H9 (cell line): Measurements from ENCODE around the gene SLC4A5. TPM values are rescaled to one million over a fixed set of nuclear protein-coding genes. Genes with fewer than 3 reads are reported as not detected.
"Not testable (repeated sequence)": the region's sequence is repeated elsewhere in the genome, so short reads cannot be mapped to it uniquely, and the experiment has no call there.

Experiments used
- DNase-seq: peaks from one replicate; pipeline ENCODE4 v3.0.0-alpha.2; 2017
- H2AFZ ChIP-seq: one replicate; pipeline ENCODE4 v1.6.1; 2013; ENCODE audit warnings: mild to moderate bottlenecking, low read length, control low read depth, moderate library complexity
- H2AK5ac ChIP-seq: 2 replicates; pipeline ENCODE4 v1.6.1; 2013; ENCODE audit warnings: low read length, control low read depth, mixed read lengths; ENCODE audit not compliant: insufficient read length
- H2BK120ac ChIP-seq: one replicate; pipeline ENCODE4 v1.6.1; 2013; ENCODE audit warnings: low read depth, mild to moderate bottlenecking, low read length, control low read depth, inconsistent platforms; ENCODE audit not compliant: poor library complexity, severe bottlenecking
- H2BK12ac ChIP-seq: 2 replicates; pipeline ENCODE4 v1.6.1; 2013; ENCODE audit warnings: low read length, control low read depth, mixed read lengths, low read depth; ENCODE audit not compliant: insufficient read length
- H2BK15ac ChIP-seq: 2 replicates; pipeline ENCODE4 v1.6.1; 2013; ENCODE audit warnings: low read depth, low read length, control low read depth
- H2BK20ac ChIP-seq: one replicate; pipeline ENCODE4 v1.6.1; 2013; ENCODE audit warnings: low read depth, mild to moderate bottlenecking, low read length, control low read depth, inconsistent platforms; ENCODE audit not compliant: poor library complexity, severe bottlenecking
- H2BK5ac ChIP-seq: 2 replicates; pipeline ENCODE4 v1.6.1; 2013; ENCODE audit warnings: low read length, control low read depth, mixed read lengths; ENCODE audit not compliant: insufficient read length
- H3K14ac ChIP-seq: 2 replicates; pipeline ENCODE4 v1.6.1; 2013; ENCODE audit warnings: low read length, control low read depth; ENCODE audit not compliant: insufficient read depth
- H3K18ac ChIP-seq: 2 replicates; pipeline ENCODE4 v1.6.1; 2013; ENCODE audit warnings: low read depth, mild to moderate bottlenecking, mixed read lengths, low read length, control low read depth; ENCODE audit not compliant: insufficient read length
- H3K23ac ChIP-seq: 2 replicates; pipeline ENCODE4 v1.6.1; 2013; ENCODE audit warnings: low read length, control low read depth, mixed read lengths, low read depth; ENCODE audit not compliant: insufficient read length
- H3K23me2 ChIP-seq: 2 replicates; pipeline ENCODE4 v1.6.1; 2013; ENCODE audit warnings: low read depth, mild to moderate bottlenecking, mixed read lengths, low read length, control low read depth; ENCODE audit not compliant: insufficient read length, poor library complexity, severe bottlenecking
- H3K27ac ChIP-seq: 2 replicates; pipeline ENCODE4 v1.5.1; 2013; ENCODE audit warnings: low read length, control low read depth, mixed read lengths, low read depth; ENCODE audit not compliant: insufficient read length
- H3K27me3 ChIP-seq: 2 replicates; pipeline ENCODE4 v1.6.1; 2013; ENCODE audit warnings: low read length, control low read depth, inconsistent platforms; ENCODE audit not compliant: insufficient read depth
- H3K4ac ChIP-seq: 2 replicates; pipeline ENCODE4 v1.6.1; 2013; ENCODE audit warnings: low read depth, mild to moderate bottlenecking, control low read depth, inconsistent platforms, low read length, moderate library complexity
- H3K4me1 ChIP-seq: 2 replicates; pipeline ENCODE4 v1.6.1; 2013; ENCODE audit warnings: low read length, control low read depth, inconsistent platforms; ENCODE audit not compliant: insufficient read depth
- H3K4me2 ChIP-seq: 2 replicates; pipeline ENCODE4 v1.6.1; 2013; ENCODE audit warnings: low read length, control low read depth, mixed read lengths; ENCODE audit not compliant: insufficient read length, insufficient read depth
- H3K56ac ChIP-seq: 2 replicates; pipeline ENCODE4 v1.6.1; 2013; ENCODE audit warnings: low read depth, mild to moderate bottlenecking, mixed read lengths, low read length, control low read depth; ENCODE audit not compliant: insufficient read length
- H3K79me1 ChIP-seq: 2 replicates; pipeline ENCODE4 v1.6.1; 2013; ENCODE audit warnings: low read depth, mild to moderate bottlenecking, moderate library complexity, low read length, control low read depth, inconsistent platforms; ENCODE audit not compliant: insufficient read depth, poor library complexity, severe bottlenecking
- H3K79me2 ChIP-seq: 2 replicates; pipeline ENCODE4 v1.6.1; 2013; ENCODE audit warnings: low read length, control low read depth, inconsistent platforms; ENCODE audit not compliant: insufficient read depth
- H3K9ac ChIP-seq: 2 replicates; pipeline ENCODE4 v1.6.1; 2013; ENCODE audit warnings: low read length, control low read depth, mixed read lengths; ENCODE audit not compliant: insufficient read length; ENCODE audit errors: extremely low read depth
- H3K9me3 ChIP-seq: one replicate; pipeline ENCODE4 v1.6.1; 2013; ENCODE audit warnings: low read depth, low read length, inconsistent platforms; ENCODE audit not compliant: control insufficient read depth
- H3T11ph ChIP-seq: one replicate; pipeline ENCODE4 v1.6.1; 2013; ENCODE audit warnings: mild to moderate bottlenecking, low read length, control low read depth, inconsistent platforms
- H4K20me1 ChIP-seq: one replicate; pipeline ENCODE4 v1.6.1; 2013; ENCODE audit not compliant: control insufficient read depth, insufficient read length, insufficient read depth
- H4K5ac ChIP-seq: 2 replicates; pipeline ENCODE4 v1.6.1; 2013; ENCODE audit warnings: low read depth, mild to moderate bottlenecking, mixed read lengths, low read length, control low read depth; ENCODE audit not compliant: insufficient read length
- H4K8ac ChIP-seq: replicated peaks from 2 replicates; pipeline ENCODE4 v1.6.1; 2013; ENCODE audit warnings: low read length, control low read depth, mixed read lengths, low read depth; ENCODE audit not compliant: insufficient read length
- H4K91ac ChIP-seq: 2 replicates; pipeline ENCODE4 v1.6.1; 2013; ENCODE audit warnings: low read depth, mild to moderate bottlenecking, moderate library complexity, mixed read lengths, low read length, control low read depth; ENCODE audit not compliant: insufficient read length
- H3K27ac Mint-ChIP-seq, 3 experiments: 2 replicates in 2 of 3; 3 replicates in 1 of 3; pipeline ENCODE4 v1.8.0; 2020 to 2021; ENCODE audit warnings: mixed read lengths in 3 of 3, mild to moderate bottlenecking in 1 of 3, moderate library complexity in 1 of 3
- H3K27me3 Mint-ChIP-seq: 2 replicates; pipeline ENCODE4 v1.8.0; 2021; ENCODE audit warnings: low read depth, mild to moderate bottlenecking, moderate library complexity, mixed read lengths
- H3K36me3 Mint-ChIP-seq, 3 experiments: 2 replicates in 2 of 3; 3 replicates in 1 of 3; pipeline ENCODE4 v1.8.0; 2020 to 2021; ENCODE audit warnings: low read depth in 3 of 3, mixed read lengths in 3 of 3; ENCODE audit not compliant: insufficient read depth in 1 of 3
- H3K4me1 Mint-ChIP-seq, 2 experiments: 2 replicates each; pipeline ENCODE4 v1.8.0; 2020; ENCODE audit warnings: mixed read lengths in 2 of 2
- H3K4me3 Mint-ChIP-seq, 2 experiments: 2 replicates in 1 of 2; 3 replicates in 1 of 2; pipeline ENCODE4 v1.8.0; 2020 to 2021; ENCODE audit warnings: mild to moderate bottlenecking in 2 of 2, mixed read lengths in 2 of 2, moderate library complexity in 1 of 2
- H3K9me3 Mint-ChIP-seq, 2 experiments: 2 replicates in 1 of 2; 3 replicates in 1 of 2; pipeline ENCODE4 v1.8.0; 2020; ENCODE audit warnings: mild to moderate bottlenecking in 2 of 2, mixed read lengths in 2 of 2, moderate library complexity in 1 of 2
- CTCF ChIP-seq: fragments of 200-600 bp; sonication (generic); conservative IDR thresholded peaks from 3 replicates; pipeline ENCODE4 v1.8.0; 2021; ENCODE audit warnings: antibody characterized with exemption, mild to moderate bottlenecking
- WGBS: extraction: QIAGEN DNeasy Blood & Tissue Kit; methylation state at CpG from one replicate; pipeline ENCODE4 v1.1.7; 2013; ENCODE audit warnings: missing lambda C conversion rate, low lambda C conversion rate, mixed read lengths; ENCODE audit not compliant: insufficient read length; ENCODE audit errors: extremely low coverage; 5-methylcytosine and 5-hydroxymethylcytosine counted together
- total RNA-seq: library from RNA; stranded (reverse); gene quantifications from 2 replicates; pipeline ENCODE4 v1.2.1, GENCODE V29; 2021

The SLC4A5 gene
- total RNA-seq, 1 experiment from 2014 or later = 0.50 TPM

- no peak for DNase-seq
- H3K14ac ChIP-seq = no peak overlapping the region
- no peak overlapping the region for H4K91ac ChIP-seq
- H3K23me2 ChIP-seq = no peaks in the 10 kb centered on the region
- no peak overlapping the region for H3K27ac Mint-ChIP-seq
- H2AK5ac ChIP-seq = no peak overlapping the region
- TF ChIP-seq CTCF = no peak
- no peaks in the 10 kb centered on the region for H3K4me1 ChIP-seq
- peaks cover 3 to 4% of the 10 kb centered on the region in 2 experiments; a peak in 2 of 4 replicates for H3K4me1 Mint-ChIP-seq
- H4K20me1 ChIP-seq = no peaks in the 10 kb centered on the region
- H3K56ac ChIP-seq = no peak overlapping the region
- no peak overlapping the region for H4K5ac ChIP-seq
- no peaks in the 10 kb centered on the region for H3K9me3 ChIP-seq
- H2BK12ac ChIP-seq = no peak overlapping the region
- H2BK20ac ChIP-seq = no peak overlapping the region
- no peaks in the 10 kb centered on the region for H3K79me2 ChIP-seq
- peaks cover 2% of the 10 kb centered on the region for H3K79me1 ChIP-seq
- no CpG with 5 or more reads among the region's 2 CpGs for WGBS
- H3K4me2 ChIP-seq = no peak overlapping the region
- H3K23ac ChIP-seq = no peak overlapping the region
- no peaks in the 10 kb centered on the region for H3K9me3 Mint-ChIP-seq
- H3K36me3 Mint-ChIP-seq = peaks cover 37 to 86% (median 76%) of the 10 kb centered on the region in 3 experiments; a peak in 6 of 7 replicates
- no peak overlapping the region for H2BK15ac ChIP-seq
- H3K4me3 Mint-ChIP-seq = 0 out of 5 replicates have a peak overlapping the region, but pooled peaks of 1 of the 2 experiments have one; percentile 26
- H2AFZ ChIP-seq = no peak overlapping the region
- no peak overlapping the region for H3K4ac ChIP-seq
- H2BK5ac ChIP-seq = no peak overlapping the region
- H4K8ac ChIP-seq = no peak overlapping the region
- H3K9ac ChIP-seq = no peak overlapping the region
- H3T11ph ChIP-seq = no peak overlapping the region
- no peak overlapping the region for H3K27ac ChIP-seq
- no peak overlapping the region for H2BK120ac ChIP-seq
- no peaks in the 10 kb centered on the region for H3K27me3 Mint-ChIP-seq
- no peaks in the 10 kb centered on the region for H3K27me3 ChIP-seq
- H3K18ac ChIP-seq = no peak overlapping the region
These were observed 126.6 kb downstream of the SLC4A5 start for GRCh38 chr2:74216642-74217041.

- H4K20me1 ChIP-seq, H2BK15ac ChIP-seq, H3T11ph ChIP-seq, H3K4me3 Mint-ChIP-seq, H3K9ac ChIP-seq, H3K18ac ChIP-seq, H3K4me2 ChIP-seq, H3K79me2 ChIP-seq, H3K4me1 Mint-ChIP-seq, H3K4me1 ChIP-seq, H2BK20ac ChIP-seq, H3K14ac ChIP-seq, H3K9me3 ChIP-seq, DNase-seq, H4K8ac ChIP-seq, H3K9me3 Mint-ChIP-seq, H4K5ac ChIP-seq, H2BK120ac ChIP-seq, H3K27me3 Mint-ChIP-seq, H3K4ac ChIP-seq, H3K79me1 ChIP-seq, H2AK5ac ChIP-seq, H3K23ac ChIP-seq, H3K27me3 ChIP-seq, H3K23me2 ChIP-seq, H2AFZ ChIP-seq, H4K91ac ChIP-seq, H2BK12ac ChIP-seq, H3K56ac ChIP-seq, H3K27ac ChIP-seq, H2BK5ac ChIP-seq: not testable (repeated sequence)
- peaks cover 43 to 86% (median 85%) of the 10 kb centered on the region in 3 experiments; a peak in 6 of 7 replicates for H3K36me3 Mint-ChIP-seq
- no CpG with 5 or more reads among the region's 6 CpGs for WGBS
- H3K27ac Mint-ChIP-seq = 0 out of 7 replicates have a peak overlapping the region, but pooled peaks of 1 of the 3 experiments have one; percentile 28
These were observed 127.4 kb downstream of the SLC4A5 start for GRCh38 chr2:74215771-74216170.
